ENCODE measurements around the gene RASGEF1B. TPM values are rescaled to one million over a fixed set of nuclear protein-coding genes. Genes with fewer than 3 reads are reported as not detected.
"Not testable (repeated sequence)": the region's sequence is repeated elsewhere in the genome, so short reads cannot be mapped to it uniquely, and the experiment has no call there.

Gene RASGEF1B
- total and polyA plus RNA-seq, 2 donors = 3.8 to 15.2 TPM

GRCh38 chr4:81424816-81425755 is 46.6 kb downstream of the RASGEF1B start:
- Histone ChIP-seq H3K36me3 (ENCODE audit: insufficient read depth) (no peaks in the 10 kb centered on the region), H3K4me1 (ENCODE audit: insufficient read depth) (no peaks in the 10 kb centered on the region), H3K4me3 (ENCODE audit: low read depth, low read length) (no peak overlapping the region), H3K27ac (ENCODE audit: low read depth) (no peak overlapping the region)
- 51% methylated on average over 5 of the region's 5 CpGs for WGBS
- DNase-seq (ENCODE audit: extremely low spot score) = no peak

- Histone ChIP-seq H3K4me1 (ENCODE audit: insufficient read depth) (no peaks in the 10 kb centered on the region), H3K27ac (ENCODE audit: low read depth) (no peak overlapping the region), H3K4me3 (ENCODE audit: low read depth, low read length) (no peak overlapping the region), H3K36me3 (ENCODE audit: insufficient read depth) (no peaks in the 10 kb centered on the region)
- WGBS = 45% methylated on average over 6 of the region's 6 CpGs
- DNase-seq (ENCODE audit: extremely low spot score) = no peak
These were observed 47.4 kb downstream of the RASGEF1B start for GRCh38 chr4:81424336-81424735.

GRCh38 chr4:81422595-81422994 is 49.1 kb downstream of the RASGEF1B start:
- no peak overlapping the region for H3K4me3 ChIP-seq (ENCODE audit: low read depth, low read length)
- H3K4me1 ChIP-seq (ENCODE audit: insufficient read depth) = no peaks in the 10 kb centered on the region
- WGBS = 70% methylated on average over 1 of the region's 1 CpG
- no peak overlapping the region for H3K27ac ChIP-seq (ENCODE audit: low read depth)
- H3K36me3 ChIP-seq (ENCODE audit: insufficient read depth) = no peaks in the 10 kb centered on the region
- no peak for DNase-seq (ENCODE audit: extremely low spot score)

GRCh38 chr4:81421346-81422218 is 50.1 kb downstream of the RASGEF1B start:
- Histone ChIP-seq H3K4me1 (ENCODE audit: insufficient read depth) (no peaks in the 10 kb centered on the region), H3K4me3 (ENCODE audit: low read depth, low read length) (no peak overlapping the region), H3K27ac (ENCODE audit: low read depth) (no peak overlapping the region), H3K36me3 (ENCODE audit: insufficient read depth) (no peaks in the 10 kb centered on the region)
- DNase-seq (ENCODE audit: extremely low spot score) = no peak
- 82% methylated on average over 6 of the region's 6 CpGs for WGBS

GRCh38 chr4:81418572-81418971 is 53.1 kb downstream of the RASGEF1B start:
- 44% methylated on average over 1 of the region's 1 CpG for WGBS
- H3K36me3 ChIP-seq (ENCODE audit: insufficient read depth) = no peaks in the 10 kb centered on the region
- no peak for DNase-seq (ENCODE audit: extremely low spot score)

GRCh38 chr4:81412946-81413495 is 58.7 kb downstream of the RASGEF1B start:
- no peak overlapping the region for H3K4me3 ChIP-seq (ENCODE audit: low read depth, low read length)
- no peaks in the 10 kb centered on the region for H3K36me3 ChIP-seq (ENCODE audit: insufficient read depth)
- no peaks in the 10 kb centered on the region for H3K4me1 ChIP-seq (ENCODE audit: insufficient read depth)
- 81% methylated on average over 4 of the region's 4 CpGs for WGBS
- H3K27ac ChIP-seq (ENCODE audit: low read depth) = no peak overlapping the region
- DNase-seq (ENCODE audit: extremely low spot score) = no peak

More at GRCh38 chr4:81418572-81418971, 53.1 kb downstream of the RASGEF1B start:
- H3K27ac ChIP-seq (ENCODE audit: low read depth) = no peak overlapping the region
- H3K4me3 ChIP-seq (ENCODE audit: low read depth, low read length) = no peak overlapping the region
- H3K4me1 ChIP-seq (ENCODE audit: insufficient read depth) = no peaks in the 10 kb centered on the region

- H3K4me1 ChIP-seq (ENCODE audit: insufficient read depth) = no peaks in the 10 kb centered on the region
- H3K4me3 ChIP-seq (ENCODE audit: low read depth, low read length) = no peak overlapping the region
- H3K36me3 ChIP-seq (ENCODE audit: insufficient read depth) = no peaks in the 10 kb centered on the region
- no peak for DNase-seq (ENCODE audit: extremely low spot score)
- H3K27ac ChIP-seq (ENCODE audit: low read depth) = no peak overlapping the region
- WGBS = 78% methylated on average over 2 of the region's 2 CpGs
These were observed 61.0 kb downstream of the RASGEF1B start for GRCh38 chr4:81410680-81411079.

- no peaks in the 10 kb centered on the region for H3K4me1 ChIP-seq (ENCODE audit: insufficient read depth)
- WGBS = 92% methylated on average over 4 of the region's 4 CpGs
- DNase-seq (ENCODE audit: extremely low spot score) = no peak
- H3K36me3 ChIP-seq (ENCODE audit: insufficient read depth) = no peaks in the 10 kb centered on the region
- no peak overlapping the region for H3K27ac ChIP-seq (ENCODE audit: low read depth)
- no peak overlapping the region for H3K4me3 ChIP-seq (ENCODE audit: low read depth, low read length)
These were observed 61.9 kb downstream of the RASGEF1B start for GRCh38 chr4:81409836-81410235.

GRCh38 chr4:81408341-81408740 is 63.4 kb downstream of the RASGEF1B start:
- Histone ChIP-seq H3K36me3 (ENCODE audit: insufficient read depth) (no peaks in the 10 kb centered on the region), H3K4me3 (ENCODE audit: low read depth, low read length) (no peak overlapping the region), H3K27ac (ENCODE audit: low read depth) (no peak overlapping the region), H3K4me1 (ENCODE audit: insufficient read depth) (no peaks in the 10 kb centered on the region)
- 76% methylated on average over 7 of the region's 7 CpGs for WGBS
- DNase-seq (ENCODE audit: extremely low spot score) = no peak

GRCh38 chr4:81407726-81408125 is 64.0 kb downstream of the RASGEF1B start:
- no peak overlapping the region for H3K4me3 ChIP-seq (ENCODE audit: low read depth, low read length)
- H3K36me3 ChIP-seq (ENCODE audit: insufficient read depth) = no peaks in the 10 kb centered on the region
- DNase-seq (ENCODE audit: extremely low spot score) = no peak
- 88% methylated on average over 4 of the region's 4 CpGs for WGBS
- H3K4me1 ChIP-seq (ENCODE audit: insufficient read depth) = no peaks in the 10 kb centered on the region
- no peak overlapping the region for H3K27ac ChIP-seq (ENCODE audit: low read depth)

GRCh38 chr4:81406481-81406880 is 65.2 kb downstream of the RASGEF1B start:
- not testable (repeated sequence) for H3K27ac ChIP-seq (ENCODE audit: low read depth); DNase-seq (ENCODE audit: extremely low spot score); H3K36me3 ChIP-seq (ENCODE audit: insufficient read depth); H3K4me1 ChIP-seq (ENCODE audit: insufficient read depth); H3K4me3 ChIP-seq (ENCODE audit: low read depth, low read length)
- 84% methylated on average over 13 of the region's 13 CpGs for WGBS

GRCh38 chr4:81405900-81406401 is 65.8 kb downstream of the RASGEF1B start:
- H3K4me3 ChIP-seq (ENCODE audit: low read depth, low read length) = no peak overlapping the region
- no peak overlapping the region for H3K27ac ChIP-seq (ENCODE audit: low read depth)
- no peaks in the 10 kb centered on the region for H3K4me1 ChIP-seq (ENCODE audit: insufficient read depth)
- H3K36me3 ChIP-seq (ENCODE audit: insufficient read depth) = no peaks in the 10 kb centered on the region
- WGBS = 7% methylated on average over 4 of the region's 4 CpGs
- peak; percentile 65 for DNase-seq (ENCODE audit: extremely low spot score)

GRCh38 chr4:81404741-81405140 is 67.0 kb downstream of the RASGEF1B start:
- no peak for DNase-seq (ENCODE audit: extremely low spot score)

More at GRCh38 chr4:81404741-81405140, 67.0 kb downstream of the RASGEF1B start:
- no peaks in the 10 kb centered on the region for H3K4me1 ChIP-seq (ENCODE audit: insufficient read depth)
- no peak overlapping the region for H3K4me3 ChIP-seq (ENCODE audit: low read depth, low read length)
- no peaks in the 10 kb centered on the region for H3K36me3 ChIP-seq (ENCODE audit: insufficient read depth)
- 81% methylated on average over 6 of the region's 6 CpGs for WGBS
- H3K27ac ChIP-seq (ENCODE audit: low read depth) = no peak overlapping the region

All from urinary bladder (tissue), 4 donors.